H9 (cell line): Measurements from ENCODE around the gene CASP10. TPM values are rescaled to one million over a fixed set of nuclear protein-coding genes. Genes with fewer than 3 reads are reported as not detected.
A peak's percentile ranks its signal among the peaks of the same experiment; 100 is the strongest.

Source experiments
- DNase-seq: peaks from one replicate; pipeline ENCODE4 v3.0.0-alpha.2; 2017
- H2AFZ ChIP-seq: one replicate; pipeline ENCODE4 v1.6.1; 2013; ENCODE audit warnings: mild to moderate bottlenecking, low read length, control low read depth, moderate library complexity
- H2AK5ac ChIP-seq: 2 replicates; pipeline ENCODE4 v1.6.1; 2013; ENCODE audit warnings: low read length, control low read depth, mixed read lengths; ENCODE audit not compliant: insufficient read length
- H2BK120ac ChIP-seq: one replicate; pipeline ENCODE4 v1.6.1; 2013; ENCODE audit warnings: low read depth, mild to moderate bottlenecking, low read length, control low read depth, inconsistent platforms; ENCODE audit not compliant: poor library complexity, severe bottlenecking
- H2BK12ac ChIP-seq: 2 replicates; pipeline ENCODE4 v1.6.1; 2013; ENCODE audit warnings: low read length, control low read depth, mixed read lengths, low read depth; ENCODE audit not compliant: insufficient read length
- H2BK15ac ChIP-seq: 2 replicates; pipeline ENCODE4 v1.6.1; 2013; ENCODE audit warnings: low read depth, low read length, control low read depth
- H2BK20ac ChIP-seq: one replicate; pipeline ENCODE4 v1.6.1; 2013; ENCODE audit warnings: low read depth, mild to moderate bottlenecking, low read length, control low read depth, inconsistent platforms; ENCODE audit not compliant: poor library complexity, severe bottlenecking
- H2BK5ac ChIP-seq: 2 replicates; pipeline ENCODE4 v1.6.1; 2013; ENCODE audit warnings: low read length, control low read depth, mixed read lengths; ENCODE audit not compliant: insufficient read length
- H3K14ac ChIP-seq: 2 replicates; pipeline ENCODE4 v1.6.1; 2013; ENCODE audit warnings: low read length, control low read depth; ENCODE audit not compliant: insufficient read depth
- H3K18ac ChIP-seq: 2 replicates; pipeline ENCODE4 v1.6.1; 2013; ENCODE audit warnings: low read depth, mild to moderate bottlenecking, mixed read lengths, low read length, control low read depth; ENCODE audit not compliant: insufficient read length
- H3K23ac ChIP-seq: 2 replicates; pipeline ENCODE4 v1.6.1; 2013; ENCODE audit warnings: low read length, control low read depth, mixed read lengths, low read depth; ENCODE audit not compliant: insufficient read length
- H3K23me2 ChIP-seq: 2 replicates; pipeline ENCODE4 v1.6.1; 2013; ENCODE audit warnings: low read depth, mild to moderate bottlenecking, mixed read lengths, low read length, control low read depth; ENCODE audit not compliant: insufficient read length, poor library complexity, severe bottlenecking
- H3K27ac ChIP-seq: 2 replicates; pipeline ENCODE4 v1.5.1; 2013; ENCODE audit warnings: low read length, control low read depth, mixed read lengths, low read depth; ENCODE audit not compliant: insufficient read length
- H3K27me3 ChIP-seq: 2 replicates; pipeline ENCODE4 v1.6.1; 2013; ENCODE audit warnings: low read length, control low read depth, inconsistent platforms; ENCODE audit not compliant: insufficient read depth
- H3K4ac ChIP-seq: 2 replicates; pipeline ENCODE4 v1.6.1; 2013; ENCODE audit warnings: low read depth, mild to moderate bottlenecking, control low read depth, inconsistent platforms, low read length, moderate library complexity
- H3K4me1 ChIP-seq: 2 replicates; pipeline ENCODE4 v1.6.1; 2013; ENCODE audit warnings: low read length, control low read depth, inconsistent platforms; ENCODE audit not compliant: insufficient read depth
- H3K4me2 ChIP-seq: 2 replicates; pipeline ENCODE4 v1.6.1; 2013; ENCODE audit warnings: low read length, control low read depth, mixed read lengths; ENCODE audit not compliant: insufficient read length, insufficient read depth
- H3K56ac ChIP-seq: 2 replicates; pipeline ENCODE4 v1.6.1; 2013; ENCODE audit warnings: low read depth, mild to moderate bottlenecking, mixed read lengths, low read length, control low read depth; ENCODE audit not compliant: insufficient read length
- H3K79me1 ChIP-seq: 2 replicates; pipeline ENCODE4 v1.6.1; 2013; ENCODE audit warnings: low read depth, mild to moderate bottlenecking, moderate library complexity, low read length, control low read depth, inconsistent platforms; ENCODE audit not compliant: insufficient read depth, poor library complexity, severe bottlenecking
- H3K79me2 ChIP-seq: 2 replicates; pipeline ENCODE4 v1.6.1; 2013; ENCODE audit warnings: low read length, control low read depth, inconsistent platforms; ENCODE audit not compliant: insufficient read depth
- H3K9ac ChIP-seq: 2 replicates; pipeline ENCODE4 v1.6.1; 2013; ENCODE audit warnings: low read length, control low read depth, mixed read lengths; ENCODE audit not compliant: insufficient read length; ENCODE audit errors: extremely low read depth
- H3K9me3 ChIP-seq: one replicate; pipeline ENCODE4 v1.6.1; 2013; ENCODE audit warnings: low read depth, low read length, inconsistent platforms; ENCODE audit not compliant: control insufficient read depth
- H3T11ph ChIP-seq: one replicate; pipeline ENCODE4 v1.6.1; 2013; ENCODE audit warnings: mild to moderate bottlenecking, low read length, control low read depth, inconsistent platforms
- H4K20me1 ChIP-seq: one replicate; pipeline ENCODE4 v1.6.1; 2013; ENCODE audit not compliant: control insufficient read depth, insufficient read length, insufficient read depth
- H4K5ac ChIP-seq: 2 replicates; pipeline ENCODE4 v1.6.1; 2013; ENCODE audit warnings: low read depth, mild to moderate bottlenecking, mixed read lengths, low read length, control low read depth; ENCODE audit not compliant: insufficient read length
- H4K8ac ChIP-seq: replicated peaks from 2 replicates; pipeline ENCODE4 v1.6.1; 2013; ENCODE audit warnings: low read length, control low read depth, mixed read lengths, low read depth; ENCODE audit not compliant: insufficient read length
- H4K91ac ChIP-seq: 2 replicates; pipeline ENCODE4 v1.6.1; 2013; ENCODE audit warnings: low read depth, mild to moderate bottlenecking, moderate library complexity, mixed read lengths, low read length, control low read depth; ENCODE audit not compliant: insufficient read length
- H3K27ac Mint-ChIP-seq, 3 experiments: 2 replicates in 2 of 3; 3 replicates in 1 of 3; pipeline ENCODE4 v1.8.0; 2020 to 2021; ENCODE audit warnings: mixed read lengths in 3 of 3, mild to moderate bottlenecking in 1 of 3, moderate library complexity in 1 of 3
- H3K27me3 Mint-ChIP-seq: 2 replicates; pipeline ENCODE4 v1.8.0; 2021; ENCODE audit warnings: low read depth, mild to moderate bottlenecking, moderate library complexity, mixed read lengths
- H3K36me3 Mint-ChIP-seq, 3 experiments: 2 replicates in 2 of 3; 3 replicates in 1 of 3; pipeline ENCODE4 v1.8.0; 2020 to 2021; ENCODE audit warnings: low read depth in 3 of 3, mixed read lengths in 3 of 3; ENCODE audit not compliant: insufficient read depth in 1 of 3
- H3K4me1 Mint-ChIP-seq, 2 experiments: 2 replicates each; pipeline ENCODE4 v1.8.0; 2020; ENCODE audit warnings: mixed read lengths in 2 of 2
- H3K4me3 Mint-ChIP-seq, 2 experiments: 2 replicates in 1 of 2; 3 replicates in 1 of 2; pipeline ENCODE4 v1.8.0; 2020 to 2021; ENCODE audit warnings: mild to moderate bottlenecking in 2 of 2, mixed read lengths in 2 of 2, moderate library complexity in 1 of 2
- H3K9me3 Mint-ChIP-seq, 2 experiments: 2 replicates in 1 of 2; 3 replicates in 1 of 2; pipeline ENCODE4 v1.8.0; 2020; ENCODE audit warnings: mild to moderate bottlenecking in 2 of 2, mixed read lengths in 2 of 2, moderate library complexity in 1 of 2
- WGBS: extraction: QIAGEN DNeasy Blood & Tissue Kit; methylation state at CpG from one replicate; pipeline ENCODE4 v1.1.7; 2013; ENCODE audit warnings: missing lambda C conversion rate, low lambda C conversion rate, mixed read lengths; ENCODE audit not compliant: insufficient read length; ENCODE audit errors: extremely low coverage; 5-methylcytosine and 5-hydroxymethylcytosine counted together
- total RNA-seq: library from RNA; stranded (reverse); gene quantifications from 2 replicates; pipeline ENCODE4 v1.2.1, GENCODE V29; 2021
- TF ChIP-seq, protein P1 (sequence below): fragments of 200-600 bp; sonication (generic); conservative IDR thresholded peaks from 3 replicates; pipeline ENCODE4 v1.8.0; 2021; ENCODE audit warnings: antibody characterized with exemption, mild to moderate bottlenecking

Gene CASP10
- total RNA-seq, 1 experiment from 2014 or later = 2.7 TPM

DNA sequence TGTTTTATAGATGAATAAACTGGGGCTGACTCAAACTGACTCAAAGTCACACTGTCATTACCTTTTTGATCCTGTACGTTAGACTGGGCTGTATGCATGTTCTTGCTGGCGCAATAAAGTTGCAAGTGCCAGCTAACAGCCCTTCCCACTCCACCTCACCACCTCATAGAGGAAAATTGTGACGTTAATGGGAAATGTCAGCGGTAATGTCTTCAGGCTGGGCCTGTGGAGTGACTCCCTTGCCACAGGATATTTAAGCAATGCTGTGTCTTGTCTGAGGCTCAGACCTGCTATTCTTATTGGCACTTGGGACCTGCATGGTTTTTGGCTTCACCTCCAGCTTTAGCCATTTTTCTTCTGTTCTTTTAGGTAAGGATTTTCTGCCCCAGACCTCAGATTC lies 25.2 kb upstream of the CASP10 start:
- no peak overlapping the region for H4K91ac ChIP-seq
- no peaks in the 10 kb centered on the region for H3K79me2 ChIP-seq
- WGBS = no CpG with 5 or more reads among the region's 4 CpGs
- no peak overlapping the region for H2BK12ac ChIP-seq
- no peak overlapping the region for H2BK5ac ChIP-seq
- no peak for DNase-seq
- H3K23ac ChIP-seq = no peak overlapping the region
- H2BK20ac ChIP-seq = no peak overlapping the region
- no peak overlapping the region for H3K27ac ChIP-seq
- TF ChIP-seq, protein P1, sequence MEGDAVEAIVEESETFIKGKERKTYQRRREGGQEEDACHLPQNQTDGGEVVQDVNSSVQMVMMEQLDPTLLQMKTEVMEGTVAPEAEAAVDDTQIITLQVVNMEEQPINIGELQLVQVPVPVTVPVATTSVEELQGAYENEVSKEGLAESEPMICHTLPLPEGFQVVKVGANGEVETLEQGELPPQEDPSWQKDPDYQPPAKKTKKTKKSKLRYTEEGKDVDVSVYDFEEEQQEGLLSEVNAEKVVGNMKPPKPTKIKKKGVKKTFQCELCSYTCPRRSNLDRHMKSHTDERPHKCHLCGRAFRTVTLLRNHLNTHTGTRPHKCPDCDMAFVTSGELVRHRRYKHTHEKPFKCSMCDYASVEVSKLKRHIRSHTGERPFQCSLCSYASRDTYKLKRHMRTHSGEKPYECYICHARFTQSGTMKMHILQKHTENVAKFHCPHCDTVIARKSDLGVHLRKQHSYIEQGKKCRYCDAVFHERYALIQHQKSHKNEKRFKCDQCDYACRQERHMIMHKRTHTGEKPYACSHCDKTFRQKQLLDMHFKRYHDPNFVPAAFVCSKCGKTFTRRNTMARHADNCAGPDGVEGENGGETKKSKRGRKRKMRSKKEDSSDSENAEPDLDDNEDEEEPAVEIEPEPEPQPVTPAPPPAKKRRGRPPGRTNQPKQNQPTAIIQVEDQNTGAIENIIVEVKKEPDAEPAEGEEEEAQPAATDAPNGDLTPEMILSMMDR = no peak
- Mint-ChIP-seq H3K27me3 (no peaks in the 10 kb centered on the region), H3K36me3 (no peaks in the 10 kb centered on the region), H3K9me3 (no peaks in the 10 kb centered on the region), H3K4me3 (no peak overlapping the region), H3K27ac (peak overlapping the region in 2 of 3 experiments; percentile 21 to 95; a peak in 2 of 7 replicates), H3K4me1 (peaks cover 11 to 12% of the 10 kb centered on the region in 2 experiments)
- H3K4ac ChIP-seq = no peak overlapping the region
- no peak overlapping the region for H4K8ac ChIP-seq
- no peak overlapping the region for H2BK120ac ChIP-seq
- H3K18ac ChIP-seq = no peak overlapping the region
- no peak overlapping the region for H3K56ac ChIP-seq
- no peak overlapping the region for H2BK15ac ChIP-seq
- H3K4me1 ChIP-seq = peaks cover 4% of the 10 kb centered on the region; the same call in 1 of the 2 replicates
- H2AFZ ChIP-seq = peak overlapping the region; percentile 78
- H3T11ph ChIP-seq = no peak overlapping the region
- H4K20me1 ChIP-seq = no peaks in the 10 kb centered on the region
- no peaks in the 10 kb centered on the region for H3K9me3 ChIP-seq
- H3K27me3 ChIP-seq = no peaks in the 10 kb centered on the region
- no peak overlapping the region for H3K14ac ChIP-seq
- no peak overlapping the region for H2AK5ac ChIP-seq
- H3K79me1 ChIP-seq = no peaks in the 10 kb centered on the region
- H3K9ac ChIP-seq = no peak overlapping the region
- H4K5ac ChIP-seq = no peak overlapping the region
- no peaks in the 10 kb centered on the region for H3K23me2 ChIP-seq
- H3K4me2 ChIP-seq = no peak overlapping the region
